ENCODE data around the gene KIF5A.

Gene KIF5A

DNA sequence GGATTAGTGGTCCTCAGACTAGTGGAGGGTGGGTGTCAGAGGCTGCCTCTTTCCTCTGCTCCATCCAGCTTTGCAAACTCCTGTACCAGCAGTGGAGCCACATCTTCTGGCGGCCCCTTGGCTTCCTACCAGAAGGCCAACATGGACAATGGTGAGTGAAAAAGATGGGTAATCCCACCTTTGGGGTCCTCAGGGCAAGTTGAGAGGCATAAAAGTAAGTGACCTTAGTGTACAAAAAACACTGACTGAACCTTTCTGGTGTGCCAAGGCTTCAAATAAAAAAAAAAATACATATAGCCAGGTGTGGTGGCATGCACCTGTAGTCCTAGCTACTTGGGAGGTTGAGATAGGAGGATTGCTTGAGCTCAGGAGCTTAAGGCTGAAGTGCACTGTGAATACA is 32.0 kb downstream of the KIF5A start:
- no peaks in the 10 kb centered on the region for H3K79me2 ChIP-seq (ENCODE audit: control insufficient read depth, low read length)
- H3K9me3 ChIP-seq (ENCODE audit: control insufficient read depth, insufficient read depth, low read length), result no peaks in the 10 kb centered on the region
- H3F3A ChIP-seq (ENCODE audit: control insufficient read depth, insufficient read depth), result no peaks in the 10 kb centered on the region
- H3K27me3 ChIP-seq (ENCODE audit: control insufficient read depth, low read length), result peaks cover 54% of the 10 kb centered on the region
- no peaks in the 10 kb centered on the region for H3K36me3 ChIP-seq (ENCODE audit: control insufficient read depth, low read length)
- TF ChIP-seq, protein P1, sequence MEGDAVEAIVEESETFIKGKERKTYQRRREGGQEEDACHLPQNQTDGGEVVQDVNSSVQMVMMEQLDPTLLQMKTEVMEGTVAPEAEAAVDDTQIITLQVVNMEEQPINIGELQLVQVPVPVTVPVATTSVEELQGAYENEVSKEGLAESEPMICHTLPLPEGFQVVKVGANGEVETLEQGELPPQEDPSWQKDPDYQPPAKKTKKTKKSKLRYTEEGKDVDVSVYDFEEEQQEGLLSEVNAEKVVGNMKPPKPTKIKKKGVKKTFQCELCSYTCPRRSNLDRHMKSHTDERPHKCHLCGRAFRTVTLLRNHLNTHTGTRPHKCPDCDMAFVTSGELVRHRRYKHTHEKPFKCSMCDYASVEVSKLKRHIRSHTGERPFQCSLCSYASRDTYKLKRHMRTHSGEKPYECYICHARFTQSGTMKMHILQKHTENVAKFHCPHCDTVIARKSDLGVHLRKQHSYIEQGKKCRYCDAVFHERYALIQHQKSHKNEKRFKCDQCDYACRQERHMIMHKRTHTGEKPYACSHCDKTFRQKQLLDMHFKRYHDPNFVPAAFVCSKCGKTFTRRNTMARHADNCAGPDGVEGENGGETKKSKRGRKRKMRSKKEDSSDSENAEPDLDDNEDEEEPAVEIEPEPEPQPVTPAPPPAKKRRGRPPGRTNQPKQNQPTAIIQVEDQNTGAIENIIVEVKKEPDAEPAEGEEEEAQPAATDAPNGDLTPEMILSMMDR (IDR thresholded peaks at IDR 0.05; ENCODE audit: low read depth, low read length, poor library complexity, severe bottlenecking), result no peak
- no peak for TF ChIP-seq EZH2phosphoT487 (IDR thresholded peaks at IDR 0.05; ENCODE audit: borderline replicate concordance, low read length)
- H3K4me1 ChIP-seq (ENCODE audit: control insufficient read depth, low read length), result peaks cover 5% of the 10 kb centered on the region
- no peaks in the 10 kb centered on the region for H3K9me2 ChIP-seq (replicated peaks; ENCODE audit: control insufficient read depth, low read length)
- H3K4me3 ChIP-seq (ENCODE audit: low read length), result no peak overlapping the region
- no peak overlapping the region for H3K27ac ChIP-seq (ENCODE audit: low read depth, low read length)
- no peak overlapping the region for H3K4me2 ChIP-seq (ENCODE audit: low read length)
- H4K20me1 ChIP-seq (ENCODE audit: control insufficient read depth, insufficient read depth, low read depth, low read length), result no peaks in the 10 kb centered on the region; the same call in 1 of the 2 replicates

DNA sequence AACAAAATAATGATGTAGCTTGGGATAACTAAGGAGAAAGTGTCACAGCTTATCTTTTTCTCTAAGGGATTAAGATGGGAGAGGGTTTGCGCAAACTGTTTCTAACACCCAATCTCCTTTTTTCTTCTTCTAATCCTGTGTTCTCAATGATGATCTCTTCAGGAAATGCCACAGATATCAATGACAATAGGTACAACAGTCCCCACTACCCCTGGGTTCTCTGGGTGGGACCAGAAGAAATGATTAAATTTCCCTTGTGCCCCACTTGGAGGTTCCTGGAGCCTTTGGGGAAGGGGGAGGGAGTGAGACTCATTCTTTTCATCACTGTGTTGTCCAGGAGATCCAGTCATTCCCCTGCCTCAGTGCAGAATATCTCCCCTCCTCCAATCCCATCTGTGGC is 32.6 kb downstream of the KIF5A start:
- no peaks in the 10 kb centered on the region; the same call in 1 of the 2 replicates for H4K20me1 ChIP-seq (ENCODE audit: control insufficient read depth, insufficient read depth, low read depth, low read length)
- no peak overlapping the region for H3K4me3 ChIP-seq (ENCODE audit: low read length)
- no peaks in the 10 kb centered on the region for H3F3A ChIP-seq (ENCODE audit: control insufficient read depth, insufficient read depth)
- TF ChIP-seq, protein P1 (IDR thresholded peaks at IDR 0.05; ENCODE audit: low read depth, low read length, poor library complexity, severe bottlenecking), result no peak
- no peak for TF ChIP-seq EZH2phosphoT487 (IDR thresholded peaks at IDR 0.05; ENCODE audit: borderline replicate concordance, low read length)
- H3K27ac ChIP-seq (ENCODE audit: low read depth, low read length), result no peak overlapping the region
- H3K36me3 ChIP-seq (ENCODE audit: control insufficient read depth, low read length), result no peaks in the 10 kb centered on the region
- peaks cover 5% of the 10 kb centered on the region for H3K4me1 ChIP-seq (ENCODE audit: control insufficient read depth, low read length)
- H3K9me2 ChIP-seq (replicated peaks; ENCODE audit: control insufficient read depth, low read length), result no peaks in the 10 kb centered on the region
- H3K4me2 ChIP-seq (ENCODE audit: low read length), result no peak overlapping the region
- H3K9me3 ChIP-seq (ENCODE audit: control insufficient read depth, insufficient read depth, low read length), result no peaks in the 10 kb centered on the region
- peaks cover 56% of the 10 kb centered on the region for H3K27me3 ChIP-seq (ENCODE audit: control insufficient read depth, low read length)
- H3K79me2 ChIP-seq (ENCODE audit: control insufficient read depth, low read length), result no peaks in the 10 kb centered on the region

DNA sequence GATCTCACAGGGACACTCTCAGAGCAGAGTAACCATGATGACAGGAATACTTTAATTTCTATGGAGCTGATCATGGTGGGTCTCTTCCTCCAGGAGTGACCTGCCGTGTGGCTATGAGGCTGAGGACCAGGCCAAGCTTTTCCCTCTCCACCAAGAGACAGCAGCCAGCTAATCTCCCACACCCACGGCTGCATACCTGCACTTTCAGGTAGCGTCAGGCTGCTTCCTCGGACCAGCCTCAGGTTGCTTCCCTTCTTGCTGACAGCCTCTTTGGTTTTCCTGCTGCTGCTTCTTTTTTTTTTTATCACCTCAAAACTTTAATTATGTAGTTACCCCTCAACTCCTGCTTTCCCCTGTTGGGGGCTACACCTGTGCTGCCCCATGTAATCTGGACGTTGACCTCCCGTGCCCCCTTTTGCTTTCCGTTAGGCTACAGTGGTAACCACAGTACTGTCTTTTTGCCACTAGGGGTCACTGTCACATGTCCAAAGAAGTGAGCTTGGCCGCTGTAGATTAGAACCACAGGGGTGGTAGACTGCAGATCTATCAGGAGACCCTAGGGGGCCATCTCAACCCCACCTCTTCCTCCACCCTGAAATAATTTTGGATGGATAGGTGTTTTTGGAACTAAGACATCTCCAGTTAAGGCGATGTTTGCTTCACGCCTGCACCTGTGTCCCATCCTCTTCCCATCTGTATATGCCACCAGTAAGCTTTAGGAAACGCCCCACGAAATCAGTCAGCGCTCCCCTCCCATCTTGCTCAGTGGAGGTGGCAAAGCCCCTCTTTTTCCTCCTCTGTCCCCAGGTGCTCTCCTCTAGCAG is 33.4 kb downstream of the KIF5A start:
- Histone ChIP-seq H3K79me2 (ENCODE audit: control insufficient read depth, low read length) (no peaks in the 10 kb centered on the region), H3K36me3 (ENCODE audit: control insufficient read depth, low read length) (no peaks in the 10 kb centered on the region), H3K9me3 (ENCODE audit: control insufficient read depth, insufficient read depth, low read length) (no peaks in the 10 kb centered on the region), H3K9me2 (replicated peaks; ENCODE audit: control insufficient read depth, low read length) (no peaks in the 10 kb centered on the region), H3K4me1 (ENCODE audit: control insufficient read depth, low read length) (peaks cover 5% of the 10 kb centered on the region), H3F3A (ENCODE audit: control insufficient read depth, insufficient read depth) (no peaks in the 10 kb centered on the region), H3K27ac (ENCODE audit: low read depth, low read length) (no peak overlapping the region), H3K4me2 (ENCODE audit: low read length) (peak overlapping the region; percentile 34), H4K20me1 (ENCODE audit: control insufficient read depth, insufficient read depth, low read depth, low read length) (no peaks in the 10 kb centered on the region; the same call in 1 of the 2 replicates), H3K27me3 (ENCODE audit: control insufficient read depth, low read length) (peaks cover 57% of the 10 kb centered on the region), H3K4me3 (ENCODE audit: low read length) (no peak overlapping the region)
- TF ChIP-seq EZH2phosphoT487 (IDR thresholded peaks at IDR 0.05; ENCODE audit: borderline replicate concordance, low read length), result no peak
- TF ChIP-seq, protein P1 (IDR thresholded peaks at IDR 0.05; ENCODE audit: low read depth, low read length, poor library complexity, severe bottlenecking), result peak; percentile 99
